Stimulated activated CD8-positive, alpha-beta memory T cell treated with anti-CD3 and anti-CD28 coated beads, Interleukin-12 subunit alpha, Interleukin-12 subunit beta, amount 100 ng/mL, for 24 hours (primary cell): ENCODE results near the gene OXT.

Experiments
- DNase-seq: peaks from one replicate; pipeline ENCODE4 v3.0.0-alpha.2; 2020; ENCODE audit errors: extremely low read depth

The OXT gene

DNA sequence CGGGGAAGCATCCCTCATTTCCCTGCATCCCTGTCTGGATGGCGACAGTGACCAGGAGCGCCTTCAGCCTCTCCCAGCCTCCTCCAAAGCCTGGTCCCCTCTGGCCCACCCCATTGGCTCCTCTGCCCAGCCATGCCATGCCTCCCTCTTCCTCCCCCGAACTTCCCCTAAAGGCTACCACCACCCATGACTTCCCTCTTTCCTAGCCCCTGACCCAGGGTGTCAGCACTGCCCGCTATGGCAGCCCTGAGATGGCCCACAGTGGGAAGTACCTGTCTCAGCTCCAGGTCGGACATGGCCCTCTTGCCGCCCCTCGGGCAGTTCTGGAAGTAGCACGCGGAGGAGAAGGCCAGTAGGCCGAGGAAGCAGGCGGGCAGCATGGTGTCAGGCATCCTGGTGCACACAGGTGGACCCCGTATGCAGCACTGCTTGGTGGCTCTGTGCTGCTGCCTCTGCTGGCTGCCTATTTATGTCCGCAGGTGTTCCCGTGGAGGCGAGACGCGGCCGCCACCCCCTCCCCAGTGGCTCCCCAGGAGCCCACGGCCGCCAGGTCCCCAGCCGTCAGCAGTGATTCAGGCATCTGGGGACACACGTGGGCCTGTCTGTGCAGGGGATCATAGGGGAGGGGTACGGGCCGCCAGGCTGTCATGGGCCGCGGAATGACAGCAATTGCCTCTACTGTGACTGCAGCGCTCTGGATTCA, 13.0 kb downstream of the OXT start, which contains the start of gene AVP:
Gene AVP (minus strand): TSS at position 442 of the 703 bp plus-strand sequence. CDS start 50 bp downstream, at position 392.
- no peak for DNase-seq

- DNase-seq: no peak
Measured at GRCh38 chr20:3084986-3085360, 13.6 kb downstream of the OXT start.

DNA sequence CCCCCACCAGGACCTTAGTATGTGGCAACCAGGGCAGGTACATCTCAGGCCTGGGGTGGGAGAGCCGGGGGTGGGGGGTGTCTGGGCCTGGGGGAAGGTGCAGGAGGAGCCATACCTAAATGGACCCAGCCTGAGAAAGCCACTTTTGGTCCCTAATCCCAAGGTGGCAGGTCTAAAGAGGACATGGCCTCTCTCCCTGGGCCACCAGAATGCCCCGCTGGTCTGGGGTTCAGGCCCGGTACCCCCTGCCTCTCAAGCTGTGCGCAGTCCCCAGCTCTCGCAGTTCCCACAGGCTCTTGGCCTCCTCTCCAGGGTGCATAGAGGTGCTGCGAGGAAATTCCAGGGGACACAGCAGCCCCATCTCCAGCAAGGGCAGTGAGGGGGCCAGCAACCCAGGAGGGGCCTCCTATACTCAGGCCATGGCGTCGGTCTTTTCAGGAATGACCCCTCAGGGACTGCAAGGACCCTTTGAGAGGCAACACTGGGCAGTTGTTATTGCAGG, 14.2 kb downstream of the OXT start:
- DNase-seq: no peak

DNA sequence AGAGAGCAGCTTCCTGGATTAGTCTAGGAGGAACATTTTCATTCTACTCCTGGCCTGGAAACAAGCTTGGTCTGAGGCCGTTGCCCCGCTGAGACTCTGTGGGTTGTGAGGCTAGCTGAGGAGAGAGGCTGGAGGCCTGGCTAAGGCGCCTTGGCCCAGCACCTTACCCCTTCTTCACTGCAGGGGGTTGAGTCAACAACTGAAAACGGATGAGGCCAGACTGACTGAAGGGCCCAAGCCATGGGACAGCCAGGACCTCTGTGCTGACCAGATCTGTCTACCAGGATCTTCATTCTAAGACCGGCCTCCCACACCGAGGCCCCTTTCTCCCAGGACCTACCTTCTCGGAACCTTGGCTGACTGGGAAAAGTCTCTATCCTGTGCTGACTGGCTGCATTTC, 16.6 kb downstream of the OXT start:
- DNase-seq: no peak

DNA sequence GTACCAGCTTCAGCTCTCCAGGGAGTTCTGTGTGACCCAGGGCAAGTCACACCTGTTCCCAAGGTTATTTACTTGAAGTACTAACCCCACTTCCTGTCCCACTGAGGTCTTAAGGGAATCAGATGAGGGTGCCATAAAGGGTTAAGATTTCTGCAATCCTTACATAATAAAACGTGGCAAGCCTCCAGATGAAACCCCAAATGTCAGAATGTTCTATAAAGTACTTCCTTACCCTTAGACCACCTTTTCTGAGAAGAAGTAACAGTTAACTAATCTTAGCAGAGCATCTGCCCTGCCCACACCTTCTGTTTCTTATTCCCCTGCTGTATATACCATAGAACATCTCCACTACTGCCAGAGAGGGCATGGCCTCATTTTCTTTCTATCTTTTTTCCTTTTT, 19.1 kb downstream of the OXT start:
- DNase-seq: no peak

- no peak for DNase-seq
Measured at GRCh38 chr20:3092611-3093379, 21.4 kb downstream of the OXT start.

- no peak for DNase-seq
Measured at GRCh38 chr20:3093861-3094361, 22.5 kb downstream of the OXT start.

- no peak for DNase-seq
Measured at GRCh38 chr20:3094848-3095629, 23.6 kb downstream of the OXT start.

DNA sequence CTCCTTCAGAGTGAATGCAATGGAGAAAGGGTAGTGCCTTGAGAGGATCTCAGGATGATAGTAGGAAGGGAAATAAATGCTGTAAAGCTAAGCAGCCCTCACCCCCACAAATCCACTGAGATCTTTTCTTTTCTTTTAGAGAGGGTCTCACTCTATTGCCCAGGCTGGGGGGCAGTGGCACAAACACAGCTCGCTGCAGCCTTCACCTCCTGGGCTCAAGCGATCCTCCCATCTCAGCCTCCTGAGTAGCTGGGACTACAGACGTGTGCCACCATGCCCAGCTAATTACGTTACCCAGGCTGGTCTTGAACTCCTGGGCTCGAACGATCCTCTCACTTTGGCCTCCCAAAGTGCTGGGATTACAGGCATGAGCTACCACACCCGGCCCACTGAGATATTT, 29.1 kb downstream of the OXT start:
- DNase-seq: no peak

- no peak for DNase-seq
Measured at GRCh38 chr20:3101251-3101650, 29.8 kb downstream of the OXT start.

- DNase-seq: peak; percentile 28
Measured at GRCh38 chr20:3101737-3102574, 30.5 kb downstream of the OXT start.

DNA sequence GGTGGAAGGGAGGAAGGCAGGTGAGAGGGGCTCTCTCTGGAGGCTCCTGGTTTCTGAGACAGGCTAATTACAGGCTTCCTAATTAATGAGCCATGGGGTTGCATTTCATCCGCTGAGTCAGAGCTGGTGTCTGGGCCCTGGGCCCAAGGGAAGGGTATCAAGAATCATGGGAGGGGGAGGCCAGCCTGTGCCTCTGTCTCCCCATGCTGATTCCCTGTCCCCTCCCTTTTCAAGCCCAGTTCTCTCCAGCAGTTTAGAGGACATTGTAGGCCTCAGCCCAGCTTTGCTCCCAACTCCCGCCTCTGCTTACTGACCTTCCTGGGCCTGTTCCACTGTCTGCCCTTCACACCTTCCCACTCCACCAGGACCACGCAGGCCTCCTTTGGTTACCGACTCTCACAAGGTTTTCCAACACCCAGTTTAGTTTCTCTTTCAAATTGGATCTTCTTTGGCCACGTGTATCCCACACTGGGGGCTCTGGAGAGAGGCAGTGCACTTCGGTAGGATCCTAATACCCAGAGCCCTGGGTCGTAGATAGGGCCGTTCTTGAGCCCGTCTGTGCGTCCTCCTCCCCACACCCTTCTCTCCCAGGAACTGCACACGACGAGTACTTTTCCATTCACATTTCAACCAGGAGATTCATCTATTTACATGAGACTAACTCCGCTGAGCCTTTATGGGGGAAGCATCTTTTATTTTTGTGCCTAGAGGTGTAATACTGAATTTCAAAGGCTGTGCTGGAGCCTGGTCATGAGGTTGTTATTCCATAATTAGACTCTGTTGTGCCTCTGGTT, 31.4 kb downstream of the OXT start:
- no peak for DNase-seq

DNA sequence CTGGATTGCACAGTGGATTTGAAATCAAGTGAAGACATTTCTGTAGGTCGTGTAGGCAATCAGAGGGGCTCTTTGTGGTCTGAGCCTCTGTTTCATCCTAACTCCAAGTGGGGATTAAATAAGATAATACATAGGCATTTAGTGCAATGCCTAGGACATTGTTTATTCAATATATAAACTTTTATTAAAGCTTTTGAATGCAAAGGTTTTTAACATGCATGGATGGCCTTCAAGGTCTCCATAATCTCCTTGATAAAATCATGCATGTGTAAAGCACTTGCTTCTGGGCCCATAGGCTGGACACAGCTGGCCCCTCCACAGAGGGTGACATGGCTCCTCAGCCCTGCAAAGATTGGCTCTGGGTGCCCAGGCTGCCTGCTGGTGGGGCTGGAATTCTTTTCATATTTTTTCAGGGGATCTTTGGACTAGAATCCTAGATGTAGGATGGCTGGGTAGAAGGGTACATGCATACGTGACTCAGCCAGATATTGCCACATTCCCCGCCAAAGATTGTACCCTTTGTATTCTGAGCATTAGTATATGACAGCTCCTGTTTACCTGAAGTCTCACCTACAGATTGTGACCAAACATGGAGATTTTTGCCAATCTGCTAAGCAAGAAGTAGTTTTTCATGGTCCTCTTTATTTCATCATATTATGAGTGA, 32.1 kb downstream of the OXT start:
- DNase-seq: no peak

GRCh38 chr20:3105256-3106137, 34.1 kb downstream of the OXT start:
- DNase-seq: no peak

DNA sequence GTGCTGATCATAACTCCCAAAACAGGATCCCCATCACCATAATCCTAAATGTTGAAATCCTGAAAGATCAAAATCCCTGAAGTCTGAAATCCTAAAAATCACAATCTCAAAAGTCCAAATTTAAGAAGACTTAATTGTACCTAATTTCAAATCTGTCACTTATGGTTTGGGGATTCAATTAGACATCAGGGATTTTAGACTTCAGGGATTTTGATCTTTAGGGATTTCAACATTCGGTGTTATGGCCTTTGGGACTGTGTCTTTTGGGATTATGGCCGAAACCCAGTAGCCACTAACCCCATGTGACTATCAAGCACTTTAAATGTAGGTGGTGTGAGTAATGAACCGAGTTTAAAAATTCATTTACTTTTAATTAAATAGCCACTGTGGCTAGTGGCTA, 34.8 kb downstream of the OXT start:
- DNase-seq: no peak

GRCh38 chr20:3106658-3107463, 35.4 kb downstream of the OXT start:
- no peak for DNase-seq

DNA sequence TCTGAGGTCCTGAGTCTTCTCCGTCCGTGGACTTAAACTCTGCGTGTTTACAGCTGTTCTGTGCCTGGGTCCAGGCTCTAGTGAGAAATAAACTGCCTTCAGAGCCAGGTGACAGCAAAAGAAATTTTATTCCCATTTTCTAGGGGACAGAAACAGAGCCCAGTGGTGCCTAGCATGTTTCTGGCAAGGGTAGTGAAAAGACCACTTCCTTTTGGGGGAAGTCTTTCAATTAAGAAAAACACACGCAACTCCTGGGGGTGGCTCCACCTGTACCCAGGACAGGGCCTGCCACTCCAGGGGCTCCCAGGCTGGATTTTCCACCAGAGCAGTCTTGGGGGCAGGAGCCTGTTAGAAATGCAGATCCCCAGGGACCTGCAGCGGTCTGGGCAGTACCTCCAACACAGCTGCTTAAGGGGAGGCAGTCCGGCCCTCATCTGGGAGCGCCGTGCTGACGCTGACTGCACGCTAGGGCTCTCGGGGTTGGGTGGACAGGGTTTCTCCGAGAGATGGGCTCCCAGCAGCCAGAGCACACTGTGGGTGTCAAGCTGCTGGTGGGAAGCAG, 36.1 kb downstream of the OXT start:
- no peak for DNase-seq
